GM12878 (cell line): ENCODE measurements around the gene POLR2F. TPM values are rescaled to one million over a fixed set of nuclear protein-coding genes. Genes with fewer than 3 reads are reported as not detected.

ENCODE experiments used
- ATAC-seq: fragments of 200-7000 bp; cut with Tn5 transposase; 3 replicates; pipeline ENCODE4 v1.9.1; 2020; ENCODE audit warnings: mild to moderate bottlenecking, moderate library complexity
- BruUV-seq: library from RNA; stranded (reverse); fragments of 400-500 nt; replicated peaks from 2 replicates; lab custom pipeline; 2021; lab: Mats Ljungman, UMichigan
- CTCF ChIA-PET: fragments of 300-600 bp; sonication (Branson Sonifier 250); formaldehyde crosslinking; extraction: SDS; loops from one replicate; lab custom pipeline; 2021; ENCODE audit warnings: inconsistent platforms; lab: Yijun Ruan, JAX
- POLR2A ChIA-PET: fragments of 350-600 bp; formaldehyde crosslinking; extraction: SDS; loops from one replicate; lab custom pipeline; 2021; ENCODE audit warnings: inconsistent platforms; lab: Charles Lee
- RAD21 ChIA-PET: fragments of 300-600 bp; sonication (Branson Sonifier 250); formaldehyde crosslinking; loops from one replicate; lab custom pipeline; 2023; ENCODE audit warnings: antibody characterized with exemption; ENCODE audit not compliant: unreplicated experiment; lab: Charles Lee
- SMC1A ChIA-PET: fragments of 300-600 bp; sonication (Branson Sonifier 250); formaldehyde crosslinking; loops from one replicate; lab custom pipeline; 2023; ENCODE audit not compliant: unreplicated experiment, uncharacterized antibody; lab: Charles Lee
- DNase-seq: peaks from one replicate; pipeline ENCODE4 v3.0.0-alpha.2; 2011; ENCODE audit warnings: low read depth, low spot score
- FAIRE-seq: peaks from 3 replicates; lab custom pipeline; 2011; peaks lifted over from hg19 to GRCh38; lab: Jason Lieb, UNC
- H2AFZ ChIP-seq: 2 replicates; pipeline ENCODE4 v1.6.0; 2011; ENCODE audit warnings: low read depth, low read length, control low read depth; ENCODE audit not compliant: control insufficient read depth
- H3K27ac ChIP-seq: 2 replicates; pipeline ENCODE4 v1.5.1; 2011; ENCODE audit warnings: control low read depth; ENCODE audit not compliant: control insufficient read depth, insufficient read depth
- H3K27me3 ChIP-seq, 2 experiments: replicated peaks in 1 of 2; 2 replicates each; pipeline versions ENCODE4 v1.6.0 to v1.6.1; 2011; ENCODE audit warnings: low read length in 1 of 2; ENCODE audit not compliant: control insufficient read depth in 2 of 2, insufficient read depth in 2 of 2
- H3K36me3 ChIP-seq, 2 experiments: 2 replicates each; pipeline ENCODE4 v1.5.1; 2011; ENCODE audit warnings: low read length in 1 of 2; ENCODE audit not compliant: control insufficient read depth in 2 of 2, insufficient read depth in 2 of 2
- H3K4me1 ChIP-seq: 2 replicates; pipeline ENCODE4 v1.6.1; 2011; ENCODE audit warnings: mild to moderate bottlenecking, low read length, moderate library complexity, mixed read lengths; ENCODE audit not compliant: control insufficient read depth, insufficient read depth
- H3K4me2 ChIP-seq: 2 replicates; pipeline ENCODE4 v1.6.0; 2011; ENCODE audit warnings: control low read depth; ENCODE audit not compliant: control insufficient read depth, insufficient read depth
- H3K4me3 ChIP-seq: fragments of 200-600 bp; sonication (generic); 2 replicates; pipeline ENCODE4 v1.5.1; 2016
- H3K79me2 ChIP-seq: 2 replicates; pipeline ENCODE4 v1.6.0; 2011; ENCODE audit warnings: low read length; ENCODE audit not compliant: control insufficient read depth, insufficient read depth
- H3K9ac ChIP-seq: 2 replicates; pipeline ENCODE4 v1.8.0; 2011; ENCODE audit warnings: low read length, control low read depth, mixed read lengths; ENCODE audit not compliant: control insufficient read depth, insufficient read depth
- H3K9me3 ChIP-seq: replicated peaks from 3 replicates; pipeline ENCODE4 v1.5.1; 2011; ENCODE audit warnings: mild to moderate bottlenecking, low read length; ENCODE audit not compliant: control insufficient read depth, insufficient read depth
- H4K20me1 ChIP-seq: 2 replicates; pipeline ENCODE4 v1.6.0; 2011; ENCODE audit not compliant: control insufficient read depth, insufficient read depth
- CBX3 ChIP-seq: fragments of 200-600 bp; sonication (generic); IDR thresholded peaks from 2 replicates; pipeline ENCODE4 v1.6.1; 2016; ENCODE audit warnings: low read depth, borderline replicate concordance
- CREB1 ChIP-seq: IDR thresholded peaks from 2 replicates; pipeline ENCODE4 v1.6.1; 2012; ENCODE audit warnings: low read depth, mild to moderate bottlenecking, inconsistent platforms
- EP300 ChIP-seq, 2 experiments: fragments of 150-350 bp in 1 of 2; IDR thresholded peaks; 2 replicates each; pipeline ENCODE4 v1.6.1; 2011 to 2012; ENCODE audit warnings: low read depth in 2 of 2, low read length in 2 of 2, borderline replicate concordance in 1 of 2, improper control_type of control experiment in 1 of 2, inconsistent platforms in 1 of 2; ENCODE audit not compliant: control insufficient read depth in 1 of 2
- FOXK2 ChIP-seq: fragments of 450-650 bp; IDR thresholded peaks from 2 replicates; pipeline ENCODE4 v1.6.1; 2017; ENCODE audit warnings: mild to moderate bottlenecking, moderate library complexity
- IKZF2 ChIP-seq, 2 experiments: fragments of 450-650 bp; IDR thresholded peaks; 2 replicates each; pipeline ENCODE4 v1.6.1; 2017; ENCODE audit warnings: mild to moderate bottlenecking in 2 of 2, moderate library complexity in 2 of 2
- MYC ChIP-seq: IDR thresholded peaks from 2 replicates; pipeline ENCODE4 v1.6.1; 2011; ENCODE audit warnings: mild to moderate bottlenecking, low read length, moderate library complexity, inconsistent platforms; ENCODE audit not compliant: insufficient read depth, insufficient replicate concordance, insufficient read length, severe bottlenecking
- NBN ChIP-seq: fragments of 450-650 bp; IDR thresholded peaks from 2 replicates; pipeline ENCODE4 v1.6.1; 2016
- NR2C1 ChIP-seq: fragments of 450-650 bp; IDR thresholded peaks from 2 replicates; pipeline ENCODE4 v1.6.1; 2017; ENCODE audit warnings: antibody characterized with exemption, mild to moderate bottlenecking, moderate library complexity
- PAX5 ChIP-seq: IDR thresholded peaks from 2 replicates; pipeline ENCODE4 v1.6.1; 2011; ENCODE audit warnings: low read depth, low read length, borderline replicate concordance
- PAX8 ChIP-seq: fragments of 450-650 bp; IDR thresholded peaks from 2 replicates; pipeline ENCODE4 v1.6.1; 2017; ENCODE audit warnings: mild to moderate bottlenecking, moderate library complexity
- PML ChIP-seq: IDR thresholded peaks from 2 replicates; pipeline ENCODE4 v1.6.1; 2012; ENCODE audit warnings: low read length, inconsistent platforms
- RFX5 ChIP-seq: IDR thresholded peaks from 2 replicates; pipeline ENCODE4 v1.6.1; 2011; ENCODE audit warnings: low read depth, low read length, improper control_type of control experiment
- SMC3 ChIP-seq: IDR thresholded peaks from 2 replicates; pipeline ENCODE4 v1.6.1; 2011; ENCODE audit warnings: low read length, improper control_type of control experiment, borderline replicate concordance
- SP1 ChIP-seq: IDR thresholded peaks from one replicate; pipeline ENCODE4 v1.6.1; 2011; ENCODE audit warnings: low read depth, low read length
- SRF ChIP-seq, 2 experiments: IDR thresholded peaks; 2 replicates each; pipeline ENCODE4 v1.6.1; 2011; ENCODE audit warnings: low read depth in 2 of 2, low read length in 2 of 2, mild to moderate bottlenecking in 1 of 2, moderate library complexity in 1 of 2
- STAT1 ChIP-seq: fragments of 450-650 bp; conservative IDR thresholded peaks from 2 replicates; pipeline ENCODE4 v1.6.1; 2014; ENCODE audit warnings: antibody characterized with exemption, mild to moderate bottlenecking
- TAF1 ChIP-seq: IDR thresholded peaks from 2 replicates; pipeline ENCODE4 v1.6.1; 2011; ENCODE audit warnings: mild to moderate bottlenecking, low read depth, low read length, borderline replicate concordance
- TARDBP ChIP-seq: IDR thresholded peaks from 2 replicates; pipeline ENCODE4 v1.6.1; 2016; ENCODE audit warnings: borderline replicate concordance
- ZBED1 ChIP-seq: IDR thresholded peaks from 2 replicates; pipeline ENCODE4 v1.6.1; 2016; ENCODE audit warnings: borderline replicate concordance
- ZNF622 ChIP-seq: fragments of 450-650 bp; IDR thresholded peaks from 2 replicates; pipeline ENCODE4 v1.6.1; 2017; ENCODE audit warnings: mild to moderate bottlenecking, inconsistent platforms
- ZZZ3 ChIP-seq: IDR thresholded peaks from 2 replicates; pipeline ENCODE4 v1.6.1; 2011; ENCODE audit warnings: low read depth; ENCODE audit not compliant: control insufficient read depth, insufficient read length
- WGBS: methylation state at CpG from one replicate; pipeline ENCODE4 v1.1.6; 2016; ENCODE audit warnings: low lambda C conversion rate; ENCODE audit not compliant: insufficient replicate concordance, insufficient coverage; ENCODE audit errors: missing lambda C conversion rate; 5-methylcytosine and 5-hydroxymethylcytosine counted together
- in situ Hi-C: fragments of 300-500 bp; cut with MboI; formaldehyde crosslinking; loops from 9 replicates; pipeline ENCODE4 v1.14.3; 2018; ENCODE audit warnings: mixed read lengths
- intact Hi-C: fragments of 100-400 bp; cut with micrococcal nuclease; formaldehyde crosslinking; loops from one replicate; pipeline ENCODE4 v1.14.2; 2022; ENCODE audit not compliant: unreplicated experiment
- polyA plus RNA-seq, 11 experiments: library from polyadenylated mRNA; depleted of rRNA in 4 of 11; unstranded in 6 of 11; stranded (reverse) in 5 of 11; fragments of >200 nt; fragmentation: Nextera tagmentation in 4 of 11; fragmentation: Illumina TruSeq in 1 of 11; extraction: Ambion mirVana in 4 of 11; extraction: Trizol in 1 of 11; gene quantifications; 1 replicate in 1 of 11; 2 replicates in 10 of 11; pipeline versions ENCODE4 v1.2.1 to v1.2.3, GENCODE V29; 2011 to 2016; ENCODE audit warnings: inconsistent platforms in 2 of 11, missing spikeins in 2 of 11, low read depth in 1 of 11
- total RNA-seq, 4 experiments: library from RNA; depleted of rRNA in 3 of 4; stranded (reverse); fragments of >200 nt in 3 of 4; fragmentation: Illumina TruSeq in 1 of 4; extraction: Trizol in 1 of 4; gene quantifications; 2 replicates each; pipeline versions ENCODE4 v1.2.1 to v1.2.3, GENCODE V29; 2013 to 2021
- TF ChIP-seq, protein P1 (sequence below): IDR thresholded peaks from 2 replicates; pipeline ENCODE4 v1.6.1; 2011; ENCODE audit warnings: low read depth, mild to moderate bottlenecking, low read length, moderate library complexity, borderline replicate concordance; ENCODE audit errors: extremely low read depth
- TF ChIP-seq, protein P2 (sequence below): fragments of 450-650 bp; IDR thresholded peaks from 2 replicates; pipeline ENCODE4 v1.6.1; 2017; ENCODE audit warnings: antibody characterized with exemption, mild to moderate bottlenecking, moderate library complexity

Gene POLR2F
- total and polyA plus RNA-seq, 10 of the 15 experiments (the other 5 are each of a cell fraction or from before 2014, with no cell fraction given): 71.9 to 218 (median 100.0) TPM

DNA sequence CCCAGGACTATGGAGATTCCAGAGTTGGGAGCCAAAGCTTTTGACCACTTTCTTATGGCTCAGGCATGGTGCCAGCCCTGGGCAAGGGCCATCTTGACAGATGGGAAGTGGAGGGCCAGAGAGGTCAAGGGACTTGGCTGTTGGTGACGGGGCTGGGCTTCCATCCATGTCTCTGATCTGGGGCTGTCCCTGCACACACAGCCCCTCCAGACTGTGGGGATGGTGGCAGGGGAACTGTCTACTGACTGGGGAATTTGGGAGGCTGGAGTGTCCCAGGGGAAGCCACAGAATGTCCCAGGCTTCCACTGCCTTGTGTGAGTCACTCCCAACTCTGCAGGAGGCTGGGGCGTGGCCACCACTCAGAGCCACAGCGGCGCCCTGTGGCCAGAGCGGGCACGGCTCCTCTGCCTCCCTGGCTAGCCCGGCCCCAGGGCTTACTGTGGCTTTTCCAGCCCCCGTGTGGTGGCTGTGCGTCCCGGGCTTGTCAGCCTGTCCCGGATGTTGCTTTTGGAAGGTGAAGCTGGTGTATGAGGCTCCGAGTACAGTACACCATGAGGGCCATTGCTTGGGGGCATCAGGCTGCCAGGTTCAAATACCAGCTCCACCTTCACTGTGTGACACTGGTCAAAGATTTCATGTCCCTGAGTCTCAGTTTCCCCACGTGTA, 19.7 kb upstream of the POLR2F start:
- DNase-seq: peak; percentile 28
- Histone ChIP-seq H2AFZ (peak overlapping the region; percentile 75), H3K36me3 (peaks cover 0 to 7% of the 10 kb centered on the region in 2 experiments; a peak in 3 of 4 replicates), H3K4me1 (peaks cover 10% of the 10 kb centered on the region), H3K79me2 (no peaks in the 10 kb centered on the region), H3K9ac (no peak overlapping the region), H3K27ac (no peak overlapping the region), H3K4me3 (no peak overlapping the region), H3K4me2 (no peak overlapping the region), H3K9me3 (no peaks in the 10 kb centered on the region), H4K20me1 (no peaks in the 10 kb centered on the region), H3K27me3 (no peaks in the 10 kb centered on the region)
- FAIRE-seq: peak; percentile 94
- 14% methylated on average over 13 of the region's 13 CpGs for WGBS
- ChIA-PET RAD21 (interaction anchor here (1.0 to 1.2 kb wide), 2 partner anchors 21 to 37 kb away, joined by 3 to 6 read pairs; no protein-coding TSS in a partner anchor), SMC1A (interaction anchor here (0.6 to 1.3 kb wide), 3 partner anchors 9 to 342 kb away, joined by 3 read pairs; no protein-coding TSS in a partner anchor), POLR2A (interaction anchor here (0.5 kb wide), 1 partner anchor 639 kb away, joined by 4 read pairs; no protein-coding TSS in a partner anchor), CTCF (interaction anchor here (0.5 to 3.3 kb wide), 18 partner anchors 9 to 126 kb away, joined by 3 to 13 read pairs (median 3); partner anchors contain the start of genes ANKRD54, C22orf23, GCAT and MICALL1)
- intact Hi-C loops: loop anchor here (2.0 to 10.0 kb wide), 4 partner anchors 27 to 399 kb away; partner anchors contain the start of gene MICALL1
- BruUV-seq: no TSS peak
- in situ Hi-C loops: no loop called here
- ATAC-seq: peak; percentile 100
- TF ChIP-seq MYC (no peak), RFX5 (no peak), EP300 (IDR thresholded peaks at IDR 0.05; ENCODE audit: borderline replicate concordance in 1 of 2, control insufficient read depth in 1 of 2, low read depth in 2 of 2, low read length in 2 of 2) (no peak), ZZZ3 (no peak), CREB1 (no peak), IKZF2 (IDR thresholded peaks at IDR 0.05) (peak; percentile 29 to 30; a peak in 1 of 4 replicates), ZBED1 (no peak), CBX3 (no peak), ZNF622 (no peak), SRF (IDR thresholded peaks at IDR 0.05; ENCODE audit: low read depth in 2 of 2, low read length in 2 of 2) (0 out of 4 replicates have a peak, but pooled peaks of 1 of the 2 experiments have one; percentile 10), NR2C1 (no peak), PML (no peak), TAF1 (no peak), STAT1 (no peak; the same call in 1 of the 2 replicates), NBN (0 out of 2 replicates have a peak, but pooled peaks have one; percentile 33), PAX5 (no peak), PAX8 (no peak), TARDBP (no peak), SP1 (peak; percentile 64), SMC3 (peak; percentile 84), FOXK2 (no peak)
- TF ChIP-seq, protein P1, sequence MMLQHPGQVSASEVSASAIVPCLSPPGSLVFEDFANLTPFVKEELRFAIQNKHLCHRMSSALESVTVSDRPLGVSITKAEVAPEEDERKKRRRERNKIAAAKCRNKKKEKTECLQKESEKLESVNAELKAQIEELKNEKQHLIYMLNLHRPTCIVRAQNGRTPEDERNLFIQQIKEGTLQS: no peak
- TF ChIP-seq, protein P2, sequence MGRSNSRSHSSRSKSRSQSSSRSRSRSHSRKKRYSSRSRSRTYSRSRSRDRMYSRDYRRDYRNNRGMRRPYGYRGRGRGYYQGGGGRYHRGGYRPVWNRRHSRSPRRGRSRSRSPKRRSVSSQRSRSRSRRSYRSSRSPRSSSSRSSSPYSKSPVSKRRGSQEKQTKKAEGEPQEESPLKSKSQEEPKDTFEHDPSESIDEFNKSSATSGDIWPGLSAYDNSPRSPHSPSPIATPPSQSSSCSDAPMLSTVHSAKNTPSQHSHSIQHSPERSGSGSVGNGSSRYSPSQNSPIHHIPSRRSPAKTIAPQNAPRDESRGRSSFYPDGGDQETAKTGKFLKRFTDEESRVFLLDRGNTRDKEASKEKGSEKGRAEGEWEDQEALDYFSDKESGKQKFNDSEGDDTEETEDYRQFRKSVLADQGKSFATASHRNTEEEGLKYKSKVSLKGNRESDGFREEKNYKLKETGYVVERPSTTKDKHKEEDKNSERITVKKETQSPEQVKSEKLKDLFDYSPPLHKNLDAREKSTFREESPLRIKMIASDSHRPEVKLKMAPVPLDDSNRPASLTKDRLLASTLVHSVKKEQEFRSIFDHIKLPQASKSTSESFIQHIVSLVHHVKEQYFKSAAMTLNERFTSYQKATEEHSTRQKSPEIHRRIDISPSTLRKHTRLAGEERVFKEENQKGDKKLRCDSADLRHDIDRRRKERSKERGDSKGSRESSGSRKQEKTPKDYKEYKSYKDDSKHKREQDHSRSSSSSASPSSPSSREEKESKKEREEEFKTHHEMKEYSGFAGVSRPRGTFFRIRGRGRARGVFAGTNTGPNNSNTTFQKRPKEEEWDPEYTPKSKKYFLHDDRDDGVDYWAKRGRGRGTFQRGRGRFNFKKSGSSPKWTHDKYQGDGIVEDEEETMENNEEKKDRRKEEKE: no peak
